Spleen (tissue), 11 donors: ENCODE results near the gene NAA25. TPM values are rescaled to one million over a fixed set of nuclear protein-coding genes. Genes with fewer than 3 reads are reported as not detected.
"Not testable (repeated sequence)": the region's sequence is repeated elsewhere in the genome, so short reads cannot be mapped to it uniquely, and the experiment has no call there.

Experiments used
- DNase-seq: peaks from one replicate; pipeline ENCODE4 v3.0.0-alpha.2; 2020
- H3K27ac ChIP-seq, 8 donors: fragments of 200-600 bp; sonication (generic) in 7 of 8; 1 replicate in 4 of 8; 2 replicates in 4 of 8; pipeline versions ENCODE4 v1.5.0 to v1.8.0; 2016 to 2021; ENCODE audit warnings: inconsistent platforms in 4 of 8, mild to moderate bottlenecking in 4 of 8, moderate library complexity in 1 of 8
- H3K27me3 ChIP-seq, 7 donors: fragments of 200-600 bp; sonication (generic) in 6 of 7; replicated peaks in 1 of 7; 1 replicate in 4 of 7; 2 replicates in 3 of 7; pipeline versions ENCODE4 v1.5.0 to v1.8.0; 2016 to 2021; ENCODE audit warnings: inconsistent platforms in 3 of 7, mild to moderate bottlenecking in 1 of 7
- H3K36me3 ChIP-seq, 6 donors: fragments of 200-600 bp; sonication (generic) in 5 of 6; 1 replicate in 4 of 6; 2 replicates in 2 of 6; pipeline versions ENCODE4 v1.5.0 to v1.8.0; 2016 to 2021; ENCODE audit warnings: inconsistent platforms in 2 of 6
- H3K4me1 ChIP-seq, 6 donors: fragments of 200-600 bp; sonication (generic) in 5 of 6; 1 replicate in 3 of 6; 2 replicates in 3 of 6; pipeline versions ENCODE4 v1.5.0 to v1.8.0; 2016 to 2021; ENCODE audit warnings: inconsistent platforms in 3 of 6
- H3K4me3 ChIP-seq, 8 donors: fragments of 200-600 bp; sonication (generic) in 7 of 8; 1 replicate in 4 of 8; 2 replicates in 4 of 8; pipeline versions ENCODE4 v1.5.0 to v1.8.0; 2016 to 2021; ENCODE audit warnings: inconsistent platforms in 4 of 8, mild to moderate bottlenecking in 4 of 8, moderate library complexity in 2 of 8
- H3K9me3 ChIP-seq, 8 donors: fragments of 200-600 bp; sonication (generic) in 7 of 8; 1 replicate in 4 of 8; 2 replicates in 4 of 8; pipeline versions ENCODE4 v1.5.0 to v1.8.0; 2016 to 2021; ENCODE audit warnings: inconsistent platforms in 4 of 8
- POLR2A ChIP-seq, 3 donors: fragments of 450-650 bp; IDR thresholded peaks; one replicate each; pipeline ENCODE4 v1.5.1; 2017; ENCODE audit warnings: antibody characterized with exemption in 3 of 3, mild to moderate bottlenecking in 1 of 3
- POLR2AphosphoS5 ChIP-seq, 3 donors: sonication (generic); formaldehyde crosslinking; IDR thresholded peaks; one replicate each; pipeline ENCODE4 v1.5.1; 2017; ENCODE audit warnings: antibody characterized with exemption in 3 of 3
- WGBS, 5 donors: extraction: QIAGEN DNeasy Blood & Tissue Kit in 3 of 5; methylation state at CpG; one replicate each; pipeline versions ENCODE4 v1.1.5 to v1.1.7; 2013 to 2018; 5-methylcytosine and 5-hydroxymethylcytosine counted together
- intact Hi-C: fragments of 100-400 bp; cut with DNase I; formaldehyde crosslinking; loops from one replicate; pipeline ENCODE4 v1.15.0; 2023; ENCODE audit warnings: low total_unique reads
- polyA plus RNA-seq, 3 donors: library from polyadenylated mRNA; stranded (reverse); fragments of 200-250 nt; gene quantifications; one replicate each; pipeline ENCODE4 v1.2.1, GENCODE V29; 2013
- total RNA-seq, 7 donors: library from RNA; depleted of rRNA in 3 of 7; stranded (reverse); fragments of >200 nt in 3 of 7; fragmentation: NEBNext Ultra II Directional in 4 of 7; extraction: Animal tissue kit (Norgen Biotek cat#: 25700) in 4 of 7; gene quantifications; one replicate each; pipeline versions ENCODE4 v1.1.0 to v1.2.1, GENCODE V29; 2016 to 2021
- TF ChIP-seq, protein P1 (sequence below), 11 experiments: fragments of 200-600 bp in 7 of 11; fragments of 450-650 bp in 4 of 11; sonication (generic) in 4 of 11; IDR thresholded peaks in 8 of 11; conservative IDR thresholded peaks in 3 of 11; 1 replicate in 7 of 11; 2 replicates in 4 of 11; pipeline versions ENCODE4 v1.4.0 to v1.8.0; 2016 to 2021; ENCODE audit warnings: antibody characterized with exemption in 11 of 11, inconsistent platforms in 4 of 11, mild to moderate bottlenecking in 1 of 11
- donor health status: healthy with polysubstance abuse.
- donor health status: DM: no; HTN: no; CAD: no; lungs with moderate emphysema.
- donor health status: DM: no; HTN: no; CAD: no.
- donor health status: Bipolar disorder and iron deficiency.
- donor health status: healthy.
- donor health status: DM: no; HTN: no; CAD: no.
- donor health status: DM: yes; HTN: yes; CAD: no.

The NAA25 gene
- total and polyA plus RNA-seq, 10 donors = 4.3 to 40.3 (median 27.1) TPM

DNA sequence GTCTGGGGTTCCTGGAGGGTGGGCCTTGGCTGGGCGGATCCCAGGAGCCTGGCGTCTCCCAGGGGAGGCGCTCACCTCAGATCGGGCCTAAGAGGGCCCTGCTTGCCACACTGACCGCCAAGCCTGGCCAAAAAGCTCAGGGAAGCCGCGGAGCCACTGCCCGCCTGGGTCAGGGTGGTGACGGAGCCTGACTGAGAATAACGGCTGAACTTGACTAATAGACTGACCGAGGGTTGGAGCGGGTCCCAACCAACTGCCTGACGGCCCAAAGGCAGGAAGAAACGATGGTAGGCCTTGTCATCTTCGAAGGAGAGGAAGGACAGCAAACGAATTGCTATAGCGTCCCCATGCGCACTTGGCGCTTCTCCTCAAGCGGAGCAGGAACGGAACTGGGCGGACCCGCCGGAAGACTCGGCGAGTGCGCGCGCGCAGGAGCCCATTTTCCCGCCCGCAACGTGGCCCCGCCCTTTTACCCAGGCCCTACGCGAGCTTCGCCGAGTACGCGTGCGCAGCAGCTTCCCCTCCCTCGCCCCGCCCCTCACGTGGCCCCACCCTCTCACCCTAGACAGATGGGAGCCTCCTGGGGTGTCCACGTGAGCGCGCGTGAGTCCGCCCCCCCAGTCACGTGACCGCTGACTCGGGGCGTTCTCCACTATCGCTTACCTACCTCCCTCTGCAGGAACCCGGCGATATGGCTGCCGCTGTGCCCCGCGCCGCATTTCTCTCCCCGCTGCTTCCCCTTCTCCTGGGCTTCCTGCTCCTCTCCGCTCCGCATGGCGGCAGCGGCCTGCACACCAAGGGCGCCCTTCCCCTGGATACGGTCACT is 95.6 kb downstream of the NAA25 start, which contains the start of the genes ERP29 and TMEM116:
Gene ERP29 (plus strand): TSS at position 652 of the 826 bp plus-strand sequence. CDS start 40 bp downstream, at position 692.
Gene TMEM116 (minus strand): TSS at position 391 of the 826 bp plus-strand sequence. CDS start 7,895 bp downstream, outside the sequence.
- TF ChIP-seq, protein P1, sequence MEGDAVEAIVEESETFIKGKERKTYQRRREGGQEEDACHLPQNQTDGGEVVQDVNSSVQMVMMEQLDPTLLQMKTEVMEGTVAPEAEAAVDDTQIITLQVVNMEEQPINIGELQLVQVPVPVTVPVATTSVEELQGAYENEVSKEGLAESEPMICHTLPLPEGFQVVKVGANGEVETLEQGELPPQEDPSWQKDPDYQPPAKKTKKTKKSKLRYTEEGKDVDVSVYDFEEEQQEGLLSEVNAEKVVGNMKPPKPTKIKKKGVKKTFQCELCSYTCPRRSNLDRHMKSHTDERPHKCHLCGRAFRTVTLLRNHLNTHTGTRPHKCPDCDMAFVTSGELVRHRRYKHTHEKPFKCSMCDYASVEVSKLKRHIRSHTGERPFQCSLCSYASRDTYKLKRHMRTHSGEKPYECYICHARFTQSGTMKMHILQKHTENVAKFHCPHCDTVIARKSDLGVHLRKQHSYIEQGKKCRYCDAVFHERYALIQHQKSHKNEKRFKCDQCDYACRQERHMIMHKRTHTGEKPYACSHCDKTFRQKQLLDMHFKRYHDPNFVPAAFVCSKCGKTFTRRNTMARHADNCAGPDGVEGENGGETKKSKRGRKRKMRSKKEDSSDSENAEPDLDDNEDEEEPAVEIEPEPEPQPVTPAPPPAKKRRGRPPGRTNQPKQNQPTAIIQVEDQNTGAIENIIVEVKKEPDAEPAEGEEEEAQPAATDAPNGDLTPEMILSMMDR (IDR thresholded peaks at IDR 0.05 in 8 of 11, conservative IDR thresholded peaks at IDR 0.05 in 3 of 11) = peak; percentile 61 to 89 (median 83)
- TF ChIP-seq POLR2AphosphoS5 (IDR thresholded peaks at IDR 0.05) (peak; percentile 98 to 100 (median 99)), POLR2A (IDR thresholded peaks at IDR 0.05) (peak; percentile 60 to 91 (median 72))
- peak; percentile 100 for DNase-seq
- 0 to 1% (median 0%) methylated on average over 30 to 67 of the region's 67 CpGs for WGBS, 5 donors
- intact Hi-C loops = no loop called here
- Histone ChIP-seq H3K27me3 (no peaks in the 10 kb centered on the region), H3K4me1 (peaks cover 23 to 81% (median 57%) of the 10 kb centered on the region in 6 donors), H3K27ac (peak within 1 kb of the TSS; percentile 96 to 99 (median 98)), H3K4me3 (peak within 1 kb of the TSS; percentile 64 to 99 (median 97)), H3K36me3 (peaks cover 3 to 31% (median 6%) of the 10 kb centered on the region in 6 donors), H3K9me3 (peaks cover 0 to 4% (median 0%) of the 10 kb centered on the region in 8 donors)

DNA sequence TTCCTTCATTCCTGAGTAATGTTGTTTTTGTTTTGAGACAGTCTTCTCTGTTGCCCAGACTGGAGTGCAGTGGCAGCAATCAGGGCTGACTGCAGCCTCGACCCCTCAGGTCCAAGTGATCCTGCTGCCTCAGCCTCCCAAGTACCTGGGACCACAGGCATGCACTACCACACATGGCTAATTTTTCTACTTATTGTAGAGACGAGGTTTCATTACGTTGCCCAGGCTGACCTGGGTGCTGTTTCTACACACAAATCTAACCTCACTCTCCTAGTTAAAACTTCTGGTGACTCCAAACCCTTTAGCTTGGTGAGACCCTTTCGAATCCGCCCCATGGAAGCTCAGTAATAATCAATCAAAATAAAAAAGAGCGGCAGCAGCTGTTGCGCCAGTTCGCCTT is 96.9 kb downstream of the NAA25 start:
- Histone ChIP-seq H3K36me3 (peaks cover 3 to 19% (median 6%) of the 10 kb centered on the region in 6 donors), H3K4me1 (peaks cover 20 to 74% (median 45%) of the 10 kb centered on the region in 6 donors), H3K27ac (peak overlapping the region in 7 of 8 donors; percentile 96 to 99 (median 97)), H3K27me3 (no peaks in the 10 kb centered on the region), H3K9me3 (peaks cover 0 to 4% (median 0%) of the 10 kb centered on the region in 8 donors), H3K4me3 (peak overlapping the region; percentile 64 to 99 (median 97))
- TF ChIP-seq POLR2AphosphoS5 (IDR thresholded peaks at IDR 0.05) = no peak
- no peak for TF ChIP-seq POLR2A (IDR thresholded peaks at IDR 0.05)
- TF ChIP-seq, protein P1 (IDR thresholded peaks at IDR 0.05 in 8 of 11, conservative IDR thresholded peaks at IDR 0.05 in 3 of 11) = no peak
- no peak for DNase-seq
- intact Hi-C loops = no loop called here
- WGBS, 5 donors = 67 to 84% (median 71%) methylated on average over 8 of the region's 8 CpGs

DNA sequence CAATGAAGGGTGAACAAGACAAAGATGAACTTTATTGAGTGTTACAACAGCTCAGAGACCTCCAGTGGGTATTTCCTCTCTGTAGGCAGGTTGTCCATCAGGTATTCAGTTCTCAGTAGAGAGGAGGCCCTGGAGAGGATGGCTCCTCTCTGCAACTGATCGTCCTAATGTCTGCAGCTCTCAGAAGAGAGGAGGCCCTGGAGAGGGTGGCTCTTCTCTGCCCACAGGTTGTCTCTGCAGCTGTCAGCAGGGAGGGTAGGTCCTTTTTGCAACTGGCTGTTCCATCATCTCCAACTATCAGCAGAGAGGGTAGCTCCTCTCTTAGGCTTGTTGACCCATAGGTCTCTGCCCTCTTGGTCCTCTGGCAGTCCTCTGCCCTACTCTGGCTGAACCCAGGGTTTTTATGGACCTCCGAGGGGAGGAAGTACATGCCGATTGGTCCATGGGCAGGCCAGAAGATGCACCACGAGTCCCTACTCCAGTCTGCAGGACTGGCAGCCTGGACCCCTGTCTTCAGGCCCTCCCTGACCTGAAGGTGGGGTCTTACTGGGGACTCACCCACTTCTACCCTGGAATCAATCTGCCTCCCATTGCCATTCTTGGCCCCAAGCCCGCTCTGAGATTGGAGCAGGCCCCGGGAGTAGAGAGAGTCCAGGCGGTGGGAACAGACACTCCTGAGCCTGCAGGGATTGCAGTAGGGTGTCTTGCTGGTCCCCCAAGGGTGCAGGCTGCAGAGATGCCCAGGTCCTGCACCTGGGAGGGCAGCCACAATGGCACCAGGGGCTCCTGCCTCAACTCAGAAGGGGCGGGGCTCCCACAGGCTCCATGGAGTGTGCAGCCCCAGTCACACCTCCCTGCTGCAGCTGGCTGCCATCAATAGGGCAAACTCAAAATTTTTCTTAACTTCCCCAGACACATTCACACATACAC is 97.9 kb downstream of the NAA25 start:
- no peaks in the 10 kb centered on the region for H3K27me3 ChIP-seq
- 90 to 99% (median 95%) methylated on average over 7 to 8 of the region's 8 CpGs for WGBS, 5 donors
- peak; percentile 76 for DNase-seq
- peaks cover 18 to 72% (median 37%) of the 10 kb centered on the region in 6 donors for H3K4me1 ChIP-seq
- peak overlapping the region in 1 of 8 donors; percentile 97 for H3K27ac ChIP-seq
- intact Hi-C loops = no loop called here
- TF ChIP-seq POLR2AphosphoS5 (IDR thresholded peaks at IDR 0.05) (no peak), POLR2A (IDR thresholded peaks at IDR 0.05) (no peak)
- TF ChIP-seq, protein P1 (IDR thresholded peaks at IDR 0.05 in 8 of 11, conservative IDR thresholded peaks at IDR 0.05 in 3 of 11) = no peak
- no peak overlapping the region for H3K4me3 ChIP-seq
- H3K9me3 ChIP-seq = no peaks in the 10 kb centered on the region
- H3K36me3 ChIP-seq = peaks cover 0 to 9% (median under 1%) of the 10 kb centered on the region in 6 donors

DNA sequence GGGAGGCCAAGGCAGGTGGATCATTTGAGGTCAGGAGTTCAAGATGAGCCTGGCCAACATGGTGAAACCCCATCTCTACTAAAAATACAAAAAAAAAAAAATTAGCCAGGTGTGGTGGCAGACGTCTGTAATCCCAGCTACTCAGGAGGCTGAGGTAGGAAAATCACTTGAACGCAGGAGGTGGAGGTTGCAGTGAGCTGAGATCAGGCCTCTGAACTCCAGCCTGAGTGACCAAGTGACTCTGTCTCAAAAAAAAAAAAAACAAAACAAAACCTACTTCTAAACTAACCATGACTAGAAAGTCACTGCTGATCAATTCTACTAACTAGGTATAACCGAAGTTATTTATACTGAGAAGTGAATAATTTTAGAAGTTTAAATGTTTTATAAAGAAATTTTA is 99.0 kb downstream of the NAA25 start:
- intact Hi-C loops, H3K27ac ChIP-seq: not testable (repeated sequence)
- WGBS, 5 donors = 77 to 90% (median 82%) methylated on average over 3 of the region's 3 CpGs

More for the DNA sequence above, 99.0 kb downstream of the NAA25 start:
- not testable (repeated sequence) for H3K4me3 ChIP-seq, DNase-seq, H3K27me3 ChIP-seq, H3K36me3 ChIP-seq, H3K9me3 ChIP-seq
- H3K4me1 ChIP-seq = peaks cover 11 to 64% (median 27%) of the 10 kb centered on the region in 6 donors
